NOMO-1 treated with DMSO at 0.1 percent for 48 hours (cell line): Measurements from ENCODE around the gene PACSIN2.
"Not testable (repeated sequence)": the region's sequence is repeated elsewhere in the genome, so short reads cannot be mapped to it uniquely, and the experiment has no call there.

Experiments used
- DNase-seq: peaks from one replicate; lab custom pipeline; 2025; ENCODE audit not compliant: unreplicated experiment; lab: John Stamatoyannopoulos, UW

Gene PACSIN2

DNA sequence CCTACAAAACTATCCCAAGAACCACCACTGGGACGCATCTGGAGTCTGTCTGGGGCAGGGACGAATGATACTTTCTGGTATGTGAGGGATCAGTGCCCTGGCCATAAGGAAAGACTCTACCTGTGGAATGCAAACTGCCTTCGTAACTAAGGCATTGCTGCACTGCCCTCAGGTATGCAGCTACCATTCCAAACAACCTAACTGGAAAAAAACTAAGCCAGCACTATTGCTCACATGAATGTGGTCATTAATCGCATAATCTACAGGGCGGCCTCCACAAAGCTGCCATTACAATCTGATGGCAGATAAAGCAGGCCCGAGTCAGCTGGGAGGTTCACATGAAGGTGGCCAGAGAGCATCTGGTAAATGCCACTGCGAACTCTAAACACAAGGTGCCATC lies 3.9 kb downstream of the PACSIN2 start:
- DNase-seq, result no peak

GRCh38 chr22:43009444-43009843 lies 5.5 kb downstream of the PACSIN2 start:
- DNase-seq, result no peak

GRCh38 chr22:43008921-43009320 lies 6.0 kb downstream of the PACSIN2 start:
- no peak for DNase-seq

GRCh38 chr22:43008509-43008908 lies 6.4 kb downstream of the PACSIN2 start:
- no peak for DNase-seq

- DNase-seq, result no peak
These were observed 7.3 kb downstream of the PACSIN2 start for GRCh38 chr22:43007519-43008102.

DNA sequence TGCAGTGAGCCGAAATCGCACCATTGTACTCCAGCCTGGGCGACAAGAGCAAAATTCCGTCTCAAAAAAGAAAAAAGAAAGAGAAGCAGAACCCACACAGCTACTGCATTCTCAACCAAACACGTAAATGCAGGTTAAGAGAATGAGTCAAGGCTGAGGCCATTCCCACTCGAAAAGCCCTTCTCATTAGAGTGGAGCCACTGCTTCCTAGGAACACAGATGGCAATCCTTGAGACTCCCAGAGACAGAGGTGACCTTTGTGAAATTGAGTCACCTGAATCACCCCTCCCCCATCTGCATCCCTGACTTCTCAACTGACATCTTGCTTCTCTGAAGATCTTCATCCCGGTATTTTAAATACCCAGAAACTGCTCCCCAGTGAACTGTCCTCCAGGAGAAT lies 8.2 kb downstream of the PACSIN2 start:
- no peak for DNase-seq

GRCh38 chr22:43006016-43006505 lies 8.9 kb downstream of the PACSIN2 start:
- no peak for DNase-seq

- no peak for DNase-seq
These were observed 9.8 kb downstream of the PACSIN2 start for GRCh38 chr22:43005106-43005505.

- peak; percentile 95 for DNase-seq
These were observed 10.4 kb downstream of the PACSIN2 start for GRCh38 chr22:43004362-43005035.

GRCh38 chr22:43002202-43002586 lies 12.8 kb downstream of the PACSIN2 start:
- no peak for DNase-seq

GRCh38 chr22:43001271-43002201 lies 13.4 kb downstream of the PACSIN2 start:
- peak; percentile 77 for DNase-seq

DNA sequence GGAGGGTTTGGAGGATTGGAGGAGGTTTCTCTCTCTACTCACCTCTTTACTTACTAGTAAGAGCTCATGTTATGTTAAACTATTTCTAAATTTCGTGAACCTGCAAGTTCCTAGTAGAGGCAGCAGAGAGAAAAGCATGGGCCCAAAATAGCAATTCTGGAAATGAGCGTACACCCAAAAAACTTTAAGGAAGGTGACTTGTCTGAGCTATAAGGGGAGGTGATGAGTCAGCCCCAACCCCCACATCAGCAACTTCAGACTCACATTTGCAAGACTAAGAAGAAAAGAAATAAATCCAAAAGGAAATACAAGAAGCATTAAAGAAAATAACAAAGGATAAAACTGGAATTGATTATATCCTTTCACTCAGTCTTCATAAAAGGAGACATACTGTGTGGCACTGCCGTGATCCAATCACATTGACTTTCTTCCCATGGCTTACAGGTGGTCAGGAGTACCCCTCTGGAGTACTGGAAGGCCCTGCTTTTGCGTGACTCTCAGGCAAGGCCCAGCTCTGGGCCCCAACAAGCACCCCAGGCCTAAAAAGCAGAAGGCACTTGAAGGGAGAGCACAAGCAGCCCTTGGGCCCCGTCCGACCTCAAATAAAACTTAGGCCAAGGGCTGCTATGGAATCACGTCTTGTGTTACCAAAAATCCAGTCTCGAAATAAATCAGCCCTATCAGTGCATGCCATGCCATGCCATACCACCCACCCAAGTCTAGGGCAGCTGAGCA lies 14.3 kb downstream of the PACSIN2 start:
- DNase-seq, result peak; percentile 40

DNA sequence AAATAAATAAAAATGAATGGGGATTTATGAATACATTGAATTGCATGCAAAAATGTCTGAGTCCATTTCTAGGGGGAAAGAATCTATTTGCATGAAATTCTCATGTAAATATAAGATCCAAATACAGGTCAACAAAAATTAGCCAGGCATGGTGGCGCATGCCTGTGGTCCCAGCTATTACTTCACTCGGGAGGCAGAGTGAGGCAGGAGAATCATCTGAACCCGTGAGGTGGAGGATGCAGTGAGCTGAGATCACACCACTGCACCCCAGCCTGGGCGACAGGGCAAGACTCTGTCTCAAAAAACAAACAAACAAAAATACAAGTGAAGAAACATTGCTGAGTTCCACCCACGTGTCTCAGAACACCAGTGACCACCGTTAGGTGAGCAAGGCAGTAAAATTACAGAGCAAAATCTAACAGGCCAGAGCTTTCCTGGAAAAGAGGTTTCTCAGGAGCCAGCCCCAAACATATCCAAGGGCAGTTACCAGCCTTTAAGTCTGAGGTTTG lies 17.3 kb downstream of the PACSIN2 start:
- DNase-seq, result no peak

DNA sequence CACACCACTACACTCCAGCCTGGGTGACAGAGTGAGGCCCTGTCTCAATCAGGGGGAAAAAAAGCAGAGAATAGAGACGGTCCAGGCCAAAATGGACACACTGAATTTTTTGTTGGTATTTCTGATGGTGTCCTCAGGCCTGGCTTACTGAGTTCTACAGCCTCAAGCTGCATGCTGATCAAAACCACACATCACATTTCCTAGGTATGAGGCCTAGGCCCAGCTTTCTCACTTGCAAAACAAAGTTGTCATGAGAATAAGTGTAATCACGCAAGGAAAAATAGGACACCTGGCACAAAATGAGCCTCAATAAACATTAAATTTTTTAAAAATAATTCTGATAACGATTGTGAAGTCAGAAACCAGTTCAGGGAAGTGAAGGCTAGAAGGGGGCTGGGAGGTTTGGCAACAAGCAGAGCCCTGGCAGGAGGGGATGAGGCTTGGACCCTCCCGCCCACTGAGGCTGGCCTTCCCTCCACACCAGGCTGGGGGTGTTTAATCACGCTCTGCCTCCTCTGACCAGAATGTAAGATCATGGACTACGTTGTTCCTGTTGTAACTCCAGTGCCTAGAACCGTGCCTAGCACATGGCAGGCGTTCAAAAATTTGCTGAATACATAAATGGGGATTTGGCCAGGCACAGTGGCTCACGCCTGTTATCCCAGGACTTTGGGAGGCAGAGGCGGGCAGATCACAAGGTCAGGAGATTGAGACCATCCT lies 18.1 kb downstream of the PACSIN2 start:
- DNase-seq, result no peak

DNA sequence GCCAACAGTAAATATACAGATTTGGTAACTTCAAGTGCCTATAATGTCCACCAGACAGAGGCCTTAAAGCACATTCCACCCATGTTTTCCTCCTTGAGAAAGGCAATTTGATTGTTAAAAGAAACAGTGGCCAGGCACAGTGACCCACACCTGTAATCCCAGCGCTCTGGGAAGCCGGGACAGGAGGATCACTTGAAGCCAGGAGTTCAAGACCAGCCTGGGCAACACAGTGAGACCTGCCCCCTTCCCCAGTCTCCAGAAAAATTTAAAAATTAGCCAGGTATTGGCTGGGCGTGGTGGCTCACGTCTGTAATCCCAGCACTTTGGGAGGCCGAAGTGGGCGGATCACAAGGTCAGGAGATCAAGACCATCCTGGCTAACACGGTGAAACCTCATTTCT lies 19.3 kb downstream of the PACSIN2 start:
- DNase-seq, result not testable (repeated sequence)

- DNase-seq, result peak; percentile 97
These were observed 19.9 kb downstream of the PACSIN2 start for GRCh38 chr22:42994917-42995562.

DNA sequence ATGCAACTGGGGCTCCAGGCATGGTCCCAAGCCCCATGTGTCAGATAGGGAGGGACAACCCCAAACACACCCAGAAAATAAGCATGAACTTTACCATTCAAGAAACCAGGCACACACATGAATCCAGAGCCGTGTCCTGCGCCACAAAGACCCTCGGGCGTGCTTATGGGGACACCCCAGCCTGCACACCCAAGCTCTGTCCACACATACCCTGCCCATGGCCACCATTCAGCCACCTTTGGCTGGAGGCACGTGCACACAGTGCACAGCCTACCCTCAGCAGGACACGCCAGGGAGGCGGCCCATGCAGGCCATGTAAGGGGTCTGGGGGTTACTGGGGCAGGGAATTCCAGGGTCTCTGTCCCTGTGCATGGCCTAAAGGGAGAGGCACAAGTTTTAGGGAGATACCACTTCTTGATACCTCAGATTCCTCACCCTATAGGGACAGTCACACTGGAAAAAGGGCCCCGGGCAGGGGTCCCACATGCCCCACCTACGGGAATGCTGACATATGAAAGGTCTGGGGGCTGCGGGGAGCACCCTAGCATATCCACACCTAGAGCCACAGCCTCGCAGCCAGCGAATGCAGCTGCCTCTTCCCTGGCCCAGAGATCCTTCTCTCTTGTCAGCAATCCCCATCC lies 20.6 kb downstream of the PACSIN2 start:
- DNase-seq, result no peak

DNA sequence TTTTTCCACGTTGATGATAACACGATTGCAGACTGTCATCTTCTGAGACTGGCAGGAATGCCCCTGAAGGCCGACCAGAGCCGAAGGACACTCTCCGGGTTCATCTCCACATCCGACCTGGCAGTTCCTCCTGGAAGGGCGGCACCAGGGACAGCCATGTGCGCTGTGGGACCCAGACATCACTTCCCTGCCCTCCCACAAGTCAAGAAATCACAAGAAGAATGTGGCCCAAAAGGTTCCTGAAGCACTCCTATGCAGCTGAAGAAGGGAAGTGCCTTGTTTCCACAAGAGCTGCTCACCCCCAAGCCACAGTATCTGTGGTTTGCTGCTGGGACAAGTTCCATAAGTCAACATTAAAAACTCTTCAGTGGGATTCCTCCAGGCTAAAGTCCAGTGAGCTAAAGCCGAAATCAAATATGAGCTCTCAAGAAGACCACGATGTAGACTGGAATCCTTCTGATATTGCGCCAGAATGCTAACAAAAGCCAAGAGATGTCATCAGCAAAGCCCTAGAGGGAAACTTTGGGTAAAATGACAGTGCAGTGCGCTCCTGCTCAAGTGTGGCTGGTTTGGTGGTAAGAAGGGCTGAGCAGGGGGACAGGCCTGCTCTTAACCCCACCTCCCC lies 21.2 kb downstream of the PACSIN2 start:
- peak; percentile 70 for DNase-seq
